Activated T-helper 1 cell treated with anti-CD3 and anti-CD28 coated beads, Interleukin-12 subunit alpha, Interleukin-12 subunit beta, Interleukin-2, Interleukin-4 antibody, amounts not matched to agents 30 ng/mL and 10 ng/mL and 1 ng/mL, durations not matched to agents 14 hours and 24 hours and 36 hours (primary cell): ENCODE data around the gene PERP. TPM values are rescaled to one million over a fixed set of nuclear protein-coding genes. Genes with fewer than 3 reads are reported as not detected.
"Not testable (repeated sequence)": the region's sequence is repeated elsewhere in the genome, so short reads cannot be mapped to it uniquely, and the experiment has no call there.

Experiments used
- DNase-seq: peaks from one replicate; pipeline ENCODE4 v3.0.0; 2021; ENCODE audit warnings: low spot score
- H3K27ac Mint-ChIP-seq: one replicate; pipeline ENCODE4 v1.8.0; 2021; ENCODE audit warnings: mild to moderate bottlenecking, mixed read lengths
- H3K27me3 Mint-ChIP-seq: one replicate; pipeline ENCODE4 v1.8.0; 2022; ENCODE audit warnings: mild to moderate bottlenecking, moderate library complexity, mixed read lengths; ENCODE audit not compliant: insufficient read depth
- H3K36me3 Mint-ChIP-seq: one replicate; pipeline ENCODE4 v1.8.0; 2021; ENCODE audit warnings: low read depth, mixed read lengths
- H3K4me1 Mint-ChIP-seq: one replicate; pipeline ENCODE4 v1.8.0; 2021; ENCODE audit warnings: low read depth, mixed read lengths
- H3K4me3 Mint-ChIP-seq: one replicate; pipeline ENCODE4 v1.8.0; 2021; ENCODE audit warnings: mild to moderate bottlenecking, moderate library complexity, mixed read lengths
- H3K9me3 Mint-ChIP-seq: one replicate; pipeline ENCODE4 v1.8.0; 2021; ENCODE audit warnings: mixed read lengths
- intact Hi-C: fragments of 100-400 bp; cut with micrococcal nuclease; formaldehyde crosslinking; loops from one replicate; pipeline ENCODE4 v1.15.1; 2024
- total RNA-seq: library from RNA; stranded (reverse); gene quantifications from 2 replicates; pipeline ENCODE4 v1.2.3, GENCODE V29; 2022

The PERP gene
- 5.6 and 5.7 TPM in 2 replicates for total RNA-seq

GRCh38 chr6:138107078-138107751 is at the start of gene PERP:
Gene PERP, minus strand, starts transcription at chr6:138107419. Its CDS starts 79 bp downstream, at chr6:138107340.
- peak; percentile 70 for DNase-seq
- no peaks in the 10 kb centered on the region for H3K9me3 Mint-ChIP-seq
- H3K36me3 Mint-ChIP-seq: peaks cover 2% of the 10 kb centered on the region
- H3K27me3 Mint-ChIP-seq: peaks cover 28% of the 10 kb centered on the region
- intact Hi-C loops: loop anchor here (5.0 to 10.0 kb wide), 5 partner anchors 55 to 882 kb away; partner anchors contain the start of genes ARFGEF3 and CCDC28A
- peak within 1 kb of the TSS; percentile 80 for H3K27ac Mint-ChIP-seq
- peak within 1 kb of the TSS; percentile 90 for H3K4me3 Mint-ChIP-seq
- H3K4me1 Mint-ChIP-seq: peaks cover 29% of the 10 kb centered on the region

DNA sequence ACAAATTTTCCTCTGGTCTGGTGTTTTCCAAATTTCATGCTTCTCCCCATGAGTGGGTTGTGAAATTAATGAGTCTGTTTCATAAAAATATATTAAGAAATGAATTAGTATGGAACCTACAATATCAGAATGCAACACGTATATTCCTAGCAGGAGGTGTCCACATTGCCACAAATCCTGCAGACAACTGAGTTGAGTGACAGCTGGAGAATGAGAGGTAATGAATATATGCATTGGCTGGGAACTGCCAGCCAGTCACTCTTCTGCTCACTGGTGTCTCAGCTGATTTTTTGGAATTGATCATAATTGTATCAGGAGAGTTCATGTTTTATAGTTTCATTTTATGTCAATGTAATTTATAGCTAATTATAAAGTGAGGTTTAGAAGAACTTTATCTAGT is 48.2 kb upstream of the PERP start:
- Mint-ChIP-seq H3K4me3 (no peak overlapping the region), H3K27ac (no peak overlapping the region), H3K9me3 (peaks cover 7% of the 10 kb centered on the region), H3K27me3 (peaks cover 42% of the 10 kb centered on the region), H3K36me3 (no peaks in the 10 kb centered on the region), H3K4me1 (no peaks in the 10 kb centered on the region)
- intact Hi-C loops: no loop called here
- DNase-seq: no peak

GRCh38 chr6:138146544-138146943 is 39.3 kb upstream of the PERP start:
- intact Hi-C loops: no loop called here
- H3K9me3 Mint-ChIP-seq: no peaks in the 10 kb centered on the region
- no peak for DNase-seq
- no peak overlapping the region for H3K4me3 Mint-ChIP-seq
- no peaks in the 10 kb centered on the region for H3K4me1 Mint-ChIP-seq
- no peaks in the 10 kb centered on the region for H3K36me3 Mint-ChIP-seq
- H3K27me3 Mint-ChIP-seq: peaks cover 21% of the 10 kb centered on the region
- H3K27ac Mint-ChIP-seq: no peak overlapping the region

- no peak overlapping the region for H3K27ac Mint-ChIP-seq
- H3K36me3 Mint-ChIP-seq: no peaks in the 10 kb centered on the region
- peaks cover 21% of the 10 kb centered on the region for H3K27me3 Mint-ChIP-seq
- no peaks in the 10 kb centered on the region for H3K4me1 Mint-ChIP-seq
- DNase-seq: no peak
- no peak overlapping the region for H3K4me3 Mint-ChIP-seq
- intact Hi-C loops: no loop called here
- no peaks in the 10 kb centered on the region for H3K9me3 Mint-ChIP-seq
Observed at GRCh38 chr6:138145402-138145801, 38.2 kb upstream of the PERP start.

DNA sequence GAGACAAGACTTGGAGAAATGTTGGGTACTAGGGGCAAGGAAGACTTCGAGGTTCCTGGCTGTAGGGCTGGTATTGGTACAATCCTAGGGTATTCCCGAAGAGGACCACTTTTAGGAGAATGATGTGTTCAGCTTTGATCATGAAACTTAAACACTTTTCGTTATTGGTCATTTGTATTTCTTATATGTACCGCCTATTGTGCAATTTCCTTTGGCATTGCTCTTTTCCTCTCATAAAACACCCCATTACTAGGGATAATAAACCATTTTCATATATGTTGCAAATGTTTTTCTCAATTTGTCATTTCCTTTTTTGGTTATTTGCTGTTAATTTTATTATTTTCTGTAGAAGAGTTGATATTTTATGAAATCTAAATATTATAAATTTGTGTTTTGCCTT is 35.6 kb upstream of the PERP start:
- Mint-ChIP-seq H3K36me3 (no peaks in the 10 kb centered on the region), H3K4me3 (no peak overlapping the region), H3K27me3 (peaks cover 22% of the 10 kb centered on the region), H3K4me1 (no peaks in the 10 kb centered on the region), H3K9me3 (no peaks in the 10 kb centered on the region), H3K27ac (no peak overlapping the region)
- no peak for DNase-seq
- intact Hi-C loops: no loop called here

DNA sequence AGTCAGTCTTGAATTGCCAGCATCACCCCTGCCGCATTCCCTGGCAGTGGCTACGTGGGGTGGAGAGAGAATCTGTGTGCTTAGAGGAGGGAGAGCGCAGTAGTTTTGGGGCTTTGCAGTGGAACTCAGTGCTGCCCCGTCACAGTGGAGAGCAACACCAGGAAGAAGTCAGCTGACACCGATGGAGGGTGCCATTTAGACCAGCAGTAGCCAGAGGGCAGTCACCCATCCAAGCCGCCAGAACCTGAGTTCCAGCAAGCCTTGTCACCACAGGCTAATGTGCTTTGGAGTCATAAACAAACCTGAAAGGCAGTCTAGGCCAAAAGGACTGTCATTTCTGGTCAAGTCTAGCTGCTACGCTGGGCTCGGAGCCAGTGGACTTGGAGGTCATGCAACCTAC is 22.0 kb upstream of the PERP start:
- DNase-seq: no peak
- no peaks in the 10 kb centered on the region for H3K4me1 Mint-ChIP-seq
- peaks cover 6% of the 10 kb centered on the region for H3K9me3 Mint-ChIP-seq
- H3K27ac Mint-ChIP-seq: no peak overlapping the region
- H3K36me3 Mint-ChIP-seq: no peaks in the 10 kb centered on the region
- intact Hi-C loops: no loop called here
- H3K4me3 Mint-ChIP-seq: no peak overlapping the region
- peaks cover 16% of the 10 kb centered on the region for H3K27me3 Mint-ChIP-seq

- H3K9me3 Mint-ChIP-seq: peaks cover 9% of the 10 kb centered on the region
- intact Hi-C loops: no loop called here
- no peaks in the 10 kb centered on the region for H3K4me1 Mint-ChIP-seq
Observed at GRCh38 chr6:138128096-138128495, 20.9 kb upstream of the PERP start.

DNA sequence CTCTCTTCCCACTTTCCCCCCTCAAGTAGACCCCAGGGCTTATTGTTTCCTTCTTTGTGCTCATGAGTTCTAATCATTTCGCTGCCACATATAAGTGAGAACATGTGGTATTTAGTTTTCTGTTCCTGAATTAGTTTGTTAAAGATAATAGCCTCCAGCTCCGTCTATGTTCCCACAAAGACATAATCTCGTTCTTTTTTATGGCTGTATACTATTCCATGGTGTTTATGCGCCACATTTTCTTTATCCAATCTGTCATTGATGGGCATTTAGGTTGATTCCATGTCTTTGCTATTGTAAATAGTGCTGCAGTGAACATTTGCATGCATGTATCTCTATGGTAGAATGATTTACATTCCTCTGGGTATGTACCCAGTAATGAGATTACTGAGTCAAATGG is 16.9 kb upstream of the PERP start:
- Mint-ChIP-seq H3K36me3 (no peaks in the 10 kb centered on the region), H3K4me3 (no peak overlapping the region), H3K9me3 (peaks cover 9% of the 10 kb centered on the region), H3K27me3 (peaks cover 36% of the 10 kb centered on the region), H3K27ac (no peak overlapping the region), H3K4me1 (no peaks in the 10 kb centered on the region)
- intact Hi-C loops: no loop called here
- DNase-seq: no peak

More at GRCh38 chr6:138128096-138128495, 20.9 kb upstream of the PERP start:
- DNase-seq: no peak
- Mint-ChIP-seq H3K36me3 (no peaks in the 10 kb centered on the region), H3K27me3 (peaks cover 16% of the 10 kb centered on the region), H3K4me3 (no peak overlapping the region), H3K27ac (no peak overlapping the region)

DNA sequence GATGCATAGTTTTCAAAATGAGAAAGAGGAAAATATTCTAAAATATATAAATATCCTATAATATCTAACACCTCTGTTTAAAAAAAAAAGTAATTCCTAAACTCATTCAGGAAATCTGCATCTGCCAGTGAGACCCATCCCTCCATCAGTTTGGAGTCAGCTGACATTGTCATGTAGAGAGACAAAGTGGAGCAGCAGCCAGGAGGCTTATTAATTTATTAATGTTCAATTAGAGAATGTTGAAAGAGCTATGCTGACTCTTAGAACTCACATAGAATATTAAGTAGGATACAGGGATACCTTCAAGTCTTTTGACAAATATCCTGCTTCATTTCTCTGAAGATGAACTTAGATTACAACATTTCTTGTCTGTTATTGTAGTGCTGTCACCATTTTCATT is 12.8 kb upstream of the PERP start:
- peaks cover 10% of the 10 kb centered on the region for H3K4me1 Mint-ChIP-seq
- H3K9me3 Mint-ChIP-seq: peaks cover 9% of the 10 kb centered on the region
- no peak overlapping the region for H3K4me3 Mint-ChIP-seq
- DNase-seq: no peak
- peaks cover 46% of the 10 kb centered on the region for H3K27me3 Mint-ChIP-seq
- no peaks in the 10 kb centered on the region for H3K36me3 Mint-ChIP-seq
- no peak overlapping the region for H3K27ac Mint-ChIP-seq
- intact Hi-C loops: no loop called here

DNA sequence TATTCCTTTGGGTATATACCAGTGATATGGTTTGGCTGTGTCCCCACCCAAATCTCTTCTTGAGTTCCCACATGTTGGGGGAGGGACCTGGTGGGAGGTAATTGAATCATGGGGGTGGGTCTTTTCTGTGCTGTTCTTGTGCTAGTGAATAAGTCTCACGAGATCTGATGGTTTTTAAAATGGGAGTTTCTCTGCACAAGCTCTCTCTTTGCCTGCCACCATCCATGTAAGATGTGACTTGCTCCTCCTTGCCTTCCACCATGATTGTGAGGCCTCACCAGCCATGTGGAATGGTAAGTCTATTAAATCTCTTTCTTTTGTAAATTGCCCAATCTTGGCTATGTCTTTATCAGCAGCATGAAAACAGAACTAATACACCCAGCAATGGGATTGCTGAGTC is 12.0 kb upstream of the PERP start:
- peaks cover 47% of the 10 kb centered on the region for H3K27me3 Mint-ChIP-seq
- H3K4me1 Mint-ChIP-seq, intact Hi-C loops: not testable (repeated sequence)

DNA sequence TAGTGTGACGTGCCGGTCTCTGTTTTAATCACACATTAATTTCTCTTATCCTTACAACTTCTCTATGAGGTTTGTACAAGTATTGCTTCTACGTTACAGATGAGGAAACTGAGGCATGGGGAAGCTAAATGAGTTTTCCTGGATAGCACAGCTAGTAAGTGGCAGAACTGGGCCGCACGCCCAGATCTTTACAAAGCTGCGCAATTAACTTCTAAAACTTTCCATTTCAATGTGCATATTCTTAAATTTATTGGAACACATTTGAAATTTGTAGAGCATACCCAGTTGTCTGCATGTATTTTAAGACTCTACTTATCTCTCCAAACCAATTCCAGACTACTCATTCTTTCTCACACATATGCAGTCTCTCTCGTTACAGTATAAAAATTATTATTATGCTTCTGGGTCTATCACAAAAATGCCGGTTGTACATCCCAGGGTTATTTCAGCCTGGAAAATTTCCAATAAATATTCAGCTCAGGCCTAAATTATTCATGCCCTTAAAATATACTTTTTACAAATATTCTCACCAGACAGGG is 10.2 kb upstream of the PERP start:
- Mint-ChIP-seq H3K4me1 (peaks cover 10% of the 10 kb centered on the region), H3K27me3 (peaks cover 43% of the 10 kb centered on the region), H3K36me3 (no peaks in the 10 kb centered on the region), H3K9me3 (no peaks in the 10 kb centered on the region), H3K27ac (no peak overlapping the region), H3K4me3 (no peak overlapping the region)
- intact Hi-C loops: loop anchor here (2.0 kb wide), 2 partner anchors 311 to 391 kb away; no protein-coding TSS in a partner anchor
- DNase-seq: no peak

More for the DNA sequence above, 12.0 kb upstream of the PERP start:
- not testable (repeated sequence) for H3K36me3 Mint-ChIP-seq, H3K9me3 Mint-ChIP-seq, DNase-seq, H3K27ac Mint-ChIP-seq, H3K4me3 Mint-ChIP-seq

DNA sequence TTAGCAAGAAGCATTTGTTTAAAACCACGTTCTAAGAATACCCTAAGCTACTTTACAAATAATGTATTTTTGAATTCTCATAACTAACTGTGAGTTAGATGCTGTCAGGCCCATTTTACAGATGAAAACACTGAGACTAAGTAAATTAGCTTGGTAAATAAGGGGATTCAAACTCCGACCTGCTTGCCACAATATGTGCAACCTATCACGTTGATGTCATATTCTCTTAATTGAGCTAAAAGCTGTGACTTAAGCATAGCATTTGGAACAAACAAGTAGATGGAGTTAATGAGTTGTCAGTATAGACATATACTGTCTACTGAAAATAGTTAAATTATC is 9.4 kb upstream of the PERP start:
- Mint-ChIP-seq H3K27me3 (peaks cover 43% of the 10 kb centered on the region), H3K4me1 (peaks cover 10% of the 10 kb centered on the region), H3K27ac (no peak overlapping the region), H3K9me3 (no peaks in the 10 kb centered on the region), H3K36me3 (no peaks in the 10 kb centered on the region), H3K4me3 (no peak overlapping the region)
- intact Hi-C loops: loop anchor here (1.0 to 2.0 kb wide), 6 partner anchors 171 to 650 kb away; no protein-coding TSS in a partner anchor
- DNase-seq: no peak

DNA sequence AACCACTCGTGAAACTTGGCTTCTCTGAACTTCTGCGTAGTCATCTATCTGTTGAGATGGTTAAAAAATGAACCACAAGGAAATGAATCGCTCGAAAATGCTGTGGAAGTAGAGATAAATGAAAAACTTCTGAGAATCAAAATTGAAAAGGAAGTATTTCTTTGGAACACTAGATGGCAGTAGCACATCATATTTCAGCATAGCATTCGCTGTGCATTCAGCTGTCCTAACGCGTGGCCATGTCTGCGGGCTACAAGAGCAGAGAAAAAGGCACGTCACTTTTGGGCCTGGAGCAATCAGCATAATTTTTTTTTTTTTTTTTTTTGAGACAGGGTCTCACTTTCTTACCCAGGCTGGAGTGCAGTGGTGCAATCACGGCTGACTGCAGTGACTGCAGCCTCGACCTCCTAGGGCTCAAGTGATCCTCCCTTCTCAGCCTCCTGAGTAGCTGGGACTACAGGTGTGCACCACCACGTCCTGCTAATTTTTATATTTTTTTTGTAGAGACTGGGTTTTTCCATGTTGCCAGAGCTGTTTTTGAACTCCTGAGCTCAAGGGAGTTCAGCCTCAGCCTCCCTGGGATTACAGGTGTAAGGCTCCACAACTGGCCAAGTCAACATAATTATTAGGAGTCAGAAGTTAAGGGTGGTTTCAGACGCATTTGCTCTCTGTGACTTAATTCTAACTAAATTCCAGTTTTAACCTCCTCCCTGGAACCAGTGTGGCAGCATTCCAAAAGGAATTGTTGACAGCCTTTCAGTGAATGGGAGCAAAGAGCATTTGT is 8.8 kb upstream of the PERP start:
- H3K27me3 Mint-ChIP-seq: peaks cover 45% of the 10 kb centered on the region
- H3K36me3 Mint-ChIP-seq: no peaks in the 10 kb centered on the region
- H3K9me3 Mint-ChIP-seq: no peaks in the 10 kb centered on the region
- H3K27ac Mint-ChIP-seq: no peak overlapping the region
- H3K4me1 Mint-ChIP-seq: peaks cover 10% of the 10 kb centered on the region
- intact Hi-C loops: loop anchor here (1.0 to 2.0 kb wide), 6 partner anchors 171 to 650 kb away; no protein-coding TSS in a partner anchor
- peak; percentile 11 for DNase-seq
- no peak overlapping the region for H3K4me3 Mint-ChIP-seq
